Retinal pigment epithelial cell (primary cell): Measurements from ENCODE around the gene KHK.

Experiments
- DNase-seq: peaks from one replicate; pipeline ENCODE4 v3.0.0-alpha.2; 2010; ENCODE audit warnings: low read depth
- H3K4me3 ChIP-seq: 2 replicates; pipeline ENCODE4 v1.5.1; 2011; ENCODE audit warnings: mild to moderate bottlenecking, low read length, control low read depth, moderate library complexity
- TF ChIP-seq, protein P1 (sequence below): conservative IDR thresholded peaks from 2 replicates; pipeline ENCODE4 v1.5.1; 2011; ENCODE audit warnings: low read depth, low read length, control low read depth, inconsistent platforms

The KHK gene

DNA sequence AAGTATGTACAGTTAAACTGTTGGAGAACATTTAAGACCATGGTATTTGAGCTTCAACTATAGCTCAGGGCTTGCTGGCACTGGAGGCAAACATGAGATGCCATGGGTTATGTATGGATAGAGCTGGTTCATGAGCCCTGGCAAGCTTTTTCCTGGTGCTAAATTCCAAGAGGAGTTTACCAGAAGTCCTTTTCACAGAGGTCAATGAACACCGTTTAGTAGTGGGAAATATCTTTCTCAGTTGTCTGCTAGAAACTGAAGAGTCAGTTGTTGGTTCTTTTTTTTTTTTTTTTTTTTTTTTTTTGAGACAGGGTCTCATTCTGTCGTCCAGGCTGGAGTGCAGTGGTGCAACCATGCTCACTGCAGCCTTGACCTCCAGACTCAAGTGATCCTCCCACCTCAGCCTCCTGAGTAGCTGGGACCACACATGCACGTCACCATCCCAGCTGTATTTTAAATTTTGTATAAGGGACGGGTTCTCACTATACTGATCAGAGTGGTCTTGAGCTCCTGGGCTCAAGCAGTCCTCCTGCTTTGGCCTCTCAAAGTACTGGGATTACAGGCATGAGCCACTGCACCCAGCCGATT, 1.3 kb downstream of the KHK start:
- DNase-seq = no peak
- no peak overlapping the region for H3K4me3 ChIP-seq
- TF ChIP-seq, protein P1, sequence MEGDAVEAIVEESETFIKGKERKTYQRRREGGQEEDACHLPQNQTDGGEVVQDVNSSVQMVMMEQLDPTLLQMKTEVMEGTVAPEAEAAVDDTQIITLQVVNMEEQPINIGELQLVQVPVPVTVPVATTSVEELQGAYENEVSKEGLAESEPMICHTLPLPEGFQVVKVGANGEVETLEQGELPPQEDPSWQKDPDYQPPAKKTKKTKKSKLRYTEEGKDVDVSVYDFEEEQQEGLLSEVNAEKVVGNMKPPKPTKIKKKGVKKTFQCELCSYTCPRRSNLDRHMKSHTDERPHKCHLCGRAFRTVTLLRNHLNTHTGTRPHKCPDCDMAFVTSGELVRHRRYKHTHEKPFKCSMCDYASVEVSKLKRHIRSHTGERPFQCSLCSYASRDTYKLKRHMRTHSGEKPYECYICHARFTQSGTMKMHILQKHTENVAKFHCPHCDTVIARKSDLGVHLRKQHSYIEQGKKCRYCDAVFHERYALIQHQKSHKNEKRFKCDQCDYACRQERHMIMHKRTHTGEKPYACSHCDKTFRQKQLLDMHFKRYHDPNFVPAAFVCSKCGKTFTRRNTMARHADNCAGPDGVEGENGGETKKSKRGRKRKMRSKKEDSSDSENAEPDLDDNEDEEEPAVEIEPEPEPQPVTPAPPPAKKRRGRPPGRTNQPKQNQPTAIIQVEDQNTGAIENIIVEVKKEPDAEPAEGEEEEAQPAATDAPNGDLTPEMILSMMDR = no peak

DNA sequence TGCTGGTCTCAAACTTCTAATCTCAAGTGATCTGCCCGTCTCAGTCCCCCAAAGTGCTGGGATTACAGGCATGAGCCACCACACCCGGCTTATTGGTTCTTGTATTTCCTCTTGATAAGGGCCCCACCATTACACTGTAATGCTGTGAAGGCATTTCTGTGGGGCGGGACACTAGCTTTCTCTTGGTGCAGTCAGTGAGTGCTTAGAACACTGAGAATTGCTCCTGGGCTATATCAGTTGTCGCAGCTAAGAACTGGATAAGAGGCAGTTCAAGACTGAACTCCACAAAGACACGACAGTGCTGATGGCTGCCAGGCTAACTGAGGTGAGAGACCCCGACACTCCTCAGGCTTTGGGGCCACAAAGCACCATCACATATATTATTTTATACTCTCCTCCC, 2.1 kb downstream of the KHK start:
- no peak for DNase-seq
- H3K4me3 ChIP-seq = no peak overlapping the region
- TF ChIP-seq, protein P1 = no peak

DNA sequence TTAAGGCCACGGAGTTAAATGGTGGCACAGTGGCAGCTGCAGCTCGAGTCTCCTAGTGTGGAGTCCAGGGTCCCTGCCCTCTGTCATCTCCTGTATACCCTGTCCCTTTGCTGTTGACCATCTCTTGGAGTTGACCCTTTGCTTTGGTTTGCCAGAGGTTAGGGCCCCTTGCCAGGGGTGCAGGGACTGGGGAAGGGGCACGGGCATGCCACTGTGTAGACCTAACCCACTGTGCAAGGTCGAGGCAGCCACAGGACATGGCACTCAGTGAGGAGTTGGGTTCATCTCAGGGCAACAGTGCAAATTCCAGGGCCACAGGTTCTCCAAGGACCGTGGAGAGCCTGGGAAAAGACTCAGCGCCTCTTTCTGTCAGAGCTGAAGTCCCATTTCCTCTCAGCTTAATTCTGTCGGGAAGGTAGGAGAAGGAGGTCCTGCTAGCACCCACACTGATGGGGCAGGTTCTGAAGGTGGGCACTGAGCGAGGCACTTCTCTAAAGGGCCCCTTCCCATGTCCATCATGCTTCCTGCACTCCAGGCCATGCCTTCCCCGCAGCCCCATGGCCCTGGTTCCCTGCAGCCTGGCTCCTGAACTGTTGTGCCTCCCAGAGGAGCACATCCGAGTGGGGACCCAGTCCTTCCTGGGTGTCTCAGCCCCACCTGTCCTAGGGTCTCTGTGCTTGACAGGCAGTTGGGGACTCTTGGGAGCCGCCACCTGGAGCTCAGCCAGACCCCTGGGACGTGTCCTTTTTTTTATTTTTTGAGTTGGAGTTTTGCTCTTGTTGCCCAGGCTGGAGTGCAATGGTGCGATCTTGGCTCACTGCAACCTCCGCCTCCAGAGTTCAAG, 2.8 kb downstream of the KHK start:
- DNase-seq = no peak
- TF ChIP-seq, protein P1 = no peak
- no peak overlapping the region for H3K4me3 ChIP-seq

DNA sequence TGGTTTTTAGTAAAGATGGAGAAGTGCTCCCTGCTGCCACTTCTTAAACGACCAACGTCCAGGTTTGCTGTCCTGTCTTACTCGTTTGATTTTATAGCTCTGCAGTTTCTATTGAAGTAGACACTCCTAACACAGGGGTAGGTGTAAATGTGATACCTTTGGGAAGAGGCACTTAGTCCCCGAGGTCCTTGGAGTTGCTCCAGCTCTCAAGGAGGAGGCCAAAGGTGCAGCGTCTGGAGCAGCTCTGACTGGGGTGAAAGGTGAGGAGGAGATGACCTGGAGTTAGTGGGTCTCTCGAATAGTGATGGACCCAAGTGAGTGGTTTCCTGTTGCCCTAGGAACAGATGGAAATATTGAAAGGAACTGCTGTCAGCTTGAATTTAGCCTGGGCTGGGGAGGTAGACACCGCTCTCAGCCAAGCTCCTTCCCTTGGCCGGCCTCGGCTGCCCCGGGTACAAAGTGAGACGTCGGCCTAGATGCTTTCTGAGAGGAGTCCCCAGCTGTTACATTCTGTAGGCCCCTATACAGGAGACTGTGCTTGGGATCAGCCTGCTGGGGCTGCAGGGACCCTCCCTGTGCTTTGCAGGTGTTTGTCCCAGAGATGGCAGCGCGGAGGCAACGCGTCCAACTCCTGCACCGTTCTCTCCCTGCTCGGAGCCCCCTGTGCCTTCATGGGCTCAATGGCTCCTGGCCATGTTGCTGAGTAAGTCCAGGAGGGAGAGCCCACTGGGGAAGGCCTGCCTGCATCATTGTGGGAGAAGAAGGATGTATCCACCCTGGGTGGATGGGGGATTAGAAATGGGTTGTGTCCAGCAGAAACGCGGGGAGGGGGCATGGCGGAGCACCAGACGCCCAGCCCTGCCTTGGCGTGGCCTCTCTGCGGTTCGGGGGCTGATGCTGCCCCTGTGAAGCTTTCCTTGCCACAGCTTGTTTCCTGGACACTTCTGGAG, 5.4 kb downstream of the KHK start:
- H3K4me3 ChIP-seq = no peak overlapping the region
- TF ChIP-seq, protein P1 = no peak
- DNase-seq = no peak

DNA sequence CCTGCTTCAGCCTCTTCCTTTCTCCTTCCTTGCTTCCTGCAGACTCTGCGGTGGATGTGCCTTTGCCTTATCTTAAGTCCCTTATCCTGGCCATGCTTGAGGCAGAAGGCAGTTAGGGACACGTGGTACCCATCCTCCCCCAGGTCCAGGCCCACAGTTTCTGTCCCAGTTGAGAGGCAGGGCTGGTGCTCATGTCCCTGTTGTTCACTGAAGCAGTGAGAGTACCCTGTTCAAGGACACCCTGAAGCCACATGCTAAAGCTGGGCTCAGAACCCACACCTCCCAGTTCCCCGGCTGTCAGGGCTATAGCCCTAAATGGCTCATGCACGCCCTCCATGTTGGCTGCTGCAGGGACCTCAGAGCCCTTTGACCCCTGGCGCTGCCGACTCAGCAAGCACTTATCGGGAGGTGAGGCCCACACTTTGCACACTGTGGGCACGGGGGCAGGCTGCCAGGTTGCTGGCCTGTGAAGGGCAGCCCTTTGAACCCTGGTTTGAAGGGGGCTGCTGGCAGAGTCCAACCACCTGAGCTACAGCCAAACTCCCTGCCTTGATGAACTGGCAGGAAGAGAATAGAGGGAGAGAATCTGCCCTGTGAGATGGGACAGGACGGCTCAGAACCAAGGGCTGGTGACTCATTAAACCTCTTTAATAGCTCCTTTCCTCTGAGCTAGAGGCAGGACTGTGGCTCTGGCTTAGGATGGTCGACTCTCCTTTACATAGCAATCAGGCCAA, 6.3 kb downstream of the KHK start:
- TF ChIP-seq, protein P1 = no peak
- no peak for DNase-seq
- no peak overlapping the region for H3K4me3 ChIP-seq
